VCaP (cell line): ENCODE results near the gene ASXL3.

Experiments used
- H3K27ac ChIP-seq: fragments of 450-650 bp; 2 replicates; pipeline ENCODE4 v1.5.1; 2017
- CTCF ChIP-seq: fragments of 450-650 bp; conservative IDR thresholded peaks from 2 replicates; pipeline ENCODE4 v1.5.1; 2017; ENCODE audit warnings: mild to moderate bottlenecking, moderate library complexity

The ASXL3 gene

GRCh38 chr18:33699372-33699771 lies 121.4 kb downstream of the ASXL3 start:
- no peak overlapping the region for H3K27ac ChIP-seq
- no peak for TF ChIP-seq CTCF

GRCh38 chr18:33700513-33700976 lies 122.5 kb downstream of the ASXL3 start:
- no peak for TF ChIP-seq CTCF
- H3K27ac ChIP-seq, result no peak overlapping the region

GRCh38 chr18:33702625-33703024 lies 124.6 kb downstream of the ASXL3 start:
- H3K27ac ChIP-seq, result no peak overlapping the region
- TF ChIP-seq CTCF, result no peak

GRCh38 chr18:33706391-33706790 lies 128.4 kb downstream of the ASXL3 start:
- no peak overlapping the region for H3K27ac ChIP-seq
- no peak for TF ChIP-seq CTCF

GRCh38 chr18:33708876-33709275 lies 130.9 kb downstream of the ASXL3 start:
- H3K27ac ChIP-seq, result no peak overlapping the region
- no peak for TF ChIP-seq CTCF

GRCh38 chr18:33710269-33710668 lies 132.2 kb downstream of the ASXL3 start:
- H3K27ac ChIP-seq, result no peak overlapping the region
- no peak for TF ChIP-seq CTCF

- no peak for TF ChIP-seq CTCF
- no peak overlapping the region for H3K27ac ChIP-seq
Observed at GRCh38 chr18:33711514-33711913, 133.5 kb downstream of the ASXL3 start.

GRCh38 chr18:33712719-33713118 lies 134.7 kb downstream of the ASXL3 start:
- H3K27ac ChIP-seq, result no peak overlapping the region
- TF ChIP-seq CTCF, result no peak
